Lower lobe of right lung (tissue), 2 donors: ENCODE results near the gene STRIP2. TPM values are rescaled to one million over a fixed set of nuclear protein-coding genes. Genes with fewer than 3 reads are reported as not detected.
A peak's percentile ranks its signal among the peaks of the same experiment; 100 is the strongest.

ENCODE experiments used
- ATAC-seq, 2 donors: fragments of 200-7000 bp; cut with Tn5 transposase; one replicate each; pipeline ENCODE4 v1.9.1; 2020 to 2022; ENCODE audit warnings: mild to moderate bottlenecking in 2 of 2, moderate library complexity in 2 of 2
- DNase-seq: peaks from one replicate; pipeline ENCODE4 v3.0.0-alpha.2; 2020
- H3K27ac ChIP-seq: fragments of 200-600 bp; one replicate; pipeline ENCODE4 v1.8.0; 2022
- H3K27me3 ChIP-seq: fragments of 200-600 bp; one replicate; pipeline ENCODE4 v1.8.0; 2022; ENCODE audit warnings: low read depth
- H3K36me3 ChIP-seq: fragments of 200-600 bp; one replicate; pipeline ENCODE4 v1.8.0; 2022; ENCODE audit warnings: mild to moderate bottlenecking
- H3K4me1 ChIP-seq: fragments of 200-600 bp; one replicate; pipeline ENCODE4 v1.8.0; 2022
- H3K4me3 ChIP-seq: fragments of 200-600 bp; one replicate; pipeline ENCODE4 v1.8.0; 2022; ENCODE audit warnings: mild to moderate bottlenecking
- H3K9me3 ChIP-seq: fragments of 200-600 bp; one replicate; pipeline ENCODE4 v1.8.0; 2022
- intact Hi-C: fragments of 100-400 bp; cut with DNase I; formaldehyde crosslinking; loops from one replicate; pipeline ENCODE4 v1.11.0; 2022
- long read RNA-seq: library from polyadenylated mRNA; unstranded; transcript quantifications from one replicate; pipeline ENCODE4 v2.0.0, GENCODE V29; 2021
- total RNA-seq: library from RNA; stranded (reverse); fragmentation: NEBNext Ultra II Directional; extraction: Animal tissue kit (Norgen Biotek cat#: 25700); gene quantifications from one replicate; pipeline ENCODE4 v1.2.1, GENCODE V29; 2021
- TF ChIP-seq, protein P1 (sequence below): fragments of 200-600 bp; IDR thresholded peaks from one replicate; pipeline ENCODE4 v1.8.0; 2022; ENCODE audit warnings: antibody characterized with exemption, mild to moderate bottlenecking
- donor health status: DM: no; HTN: yes; CAD: no; lungs with severe emphysema.

STRIP2 gene, protein sequence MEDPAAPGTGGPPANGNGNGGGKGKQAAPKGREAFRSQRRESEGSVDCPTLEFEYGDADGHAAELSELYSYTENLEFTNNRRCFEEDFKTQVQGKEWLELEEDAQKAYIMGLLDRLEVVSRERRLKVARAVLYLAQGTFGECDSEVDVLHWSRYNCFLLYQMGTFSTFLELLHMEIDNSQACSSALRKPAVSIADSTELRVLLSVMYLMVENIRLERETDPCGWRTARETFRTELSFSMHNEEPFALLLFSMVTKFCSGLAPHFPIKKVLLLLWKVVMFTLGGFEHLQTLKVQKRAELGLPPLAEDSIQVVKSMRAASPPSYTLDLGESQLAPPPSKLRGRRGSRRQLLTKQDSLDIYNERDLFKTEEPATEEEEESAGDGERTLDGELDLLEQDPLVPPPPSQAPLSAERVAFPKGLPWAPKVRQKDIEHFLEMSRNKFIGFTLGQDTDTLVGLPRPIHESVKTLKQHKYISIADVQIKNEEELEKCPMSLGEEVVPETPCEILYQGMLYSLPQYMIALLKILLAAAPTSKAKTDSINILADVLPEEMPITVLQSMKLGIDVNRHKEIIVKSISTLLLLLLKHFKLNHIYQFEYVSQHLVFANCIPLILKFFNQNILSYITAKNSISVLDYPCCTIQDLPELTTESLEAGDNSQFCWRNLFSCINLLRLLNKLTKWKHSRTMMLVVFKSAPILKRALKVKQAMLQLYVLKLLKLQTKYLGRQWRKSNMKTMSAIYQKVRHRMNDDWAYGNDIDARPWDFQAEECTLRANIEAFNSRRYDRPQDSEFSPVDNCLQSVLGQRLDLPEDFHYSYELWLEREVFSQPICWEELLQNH
- 1.3 TPM for total RNA-seq
- long read RNA-seq, partial matches to known transcripts = 0 of 1 reads
- long read RNA-seq, other reads (novel, unspliced or antisense) = 0 of 1 reads

DNA sequence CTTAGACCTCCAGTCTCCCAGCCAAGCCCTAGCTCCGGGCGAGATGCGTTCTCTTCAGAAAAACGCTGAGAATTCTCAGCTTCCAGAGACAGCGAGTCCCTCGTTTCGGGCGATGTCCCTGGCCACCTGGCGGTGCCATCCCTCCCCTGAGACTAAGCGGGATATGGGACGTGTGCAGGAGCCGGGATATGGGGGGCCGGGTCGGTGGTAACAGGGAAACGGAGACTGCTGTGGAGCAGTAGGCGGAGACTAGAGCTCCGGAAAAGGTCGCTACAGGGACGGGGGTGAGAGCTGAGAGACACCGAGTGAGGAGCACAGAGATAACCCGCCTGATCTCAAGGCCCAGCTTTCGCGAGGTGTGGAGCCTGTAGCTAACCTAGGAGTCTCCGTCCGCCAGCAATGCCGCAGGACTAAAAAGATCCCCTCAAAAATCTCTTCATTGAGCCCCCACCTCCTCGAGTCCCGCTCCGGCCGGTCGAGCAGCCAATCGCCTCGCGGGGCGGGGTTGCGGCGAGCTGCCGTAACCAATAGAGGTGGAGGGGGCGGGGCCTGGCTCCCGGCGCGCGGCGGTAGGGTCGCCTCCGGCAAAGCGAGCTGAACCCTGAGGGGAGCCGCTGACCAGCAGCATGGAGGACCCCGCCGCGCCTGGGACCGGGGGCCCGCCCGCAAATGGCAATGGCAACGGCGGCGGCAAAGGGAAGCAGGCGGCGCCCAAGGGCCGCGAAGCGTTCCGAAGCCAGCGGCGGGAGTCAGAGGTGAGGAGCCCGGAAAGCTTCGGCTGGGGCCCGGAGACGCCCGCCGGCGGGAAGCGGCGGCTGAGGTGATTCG is at the start of gene STRIP2:
STRIP2 (plus strand) TSS at position 586 of the 828 bp plus-strand sequence; CDS start at position 627, 41 bp downstream.
- peak; percentile 98 for ATAC-seq
- peaks cover 10% of the 10 kb centered on the region for H3K27me3 ChIP-seq
- TF ChIP-seq, protein P1, sequence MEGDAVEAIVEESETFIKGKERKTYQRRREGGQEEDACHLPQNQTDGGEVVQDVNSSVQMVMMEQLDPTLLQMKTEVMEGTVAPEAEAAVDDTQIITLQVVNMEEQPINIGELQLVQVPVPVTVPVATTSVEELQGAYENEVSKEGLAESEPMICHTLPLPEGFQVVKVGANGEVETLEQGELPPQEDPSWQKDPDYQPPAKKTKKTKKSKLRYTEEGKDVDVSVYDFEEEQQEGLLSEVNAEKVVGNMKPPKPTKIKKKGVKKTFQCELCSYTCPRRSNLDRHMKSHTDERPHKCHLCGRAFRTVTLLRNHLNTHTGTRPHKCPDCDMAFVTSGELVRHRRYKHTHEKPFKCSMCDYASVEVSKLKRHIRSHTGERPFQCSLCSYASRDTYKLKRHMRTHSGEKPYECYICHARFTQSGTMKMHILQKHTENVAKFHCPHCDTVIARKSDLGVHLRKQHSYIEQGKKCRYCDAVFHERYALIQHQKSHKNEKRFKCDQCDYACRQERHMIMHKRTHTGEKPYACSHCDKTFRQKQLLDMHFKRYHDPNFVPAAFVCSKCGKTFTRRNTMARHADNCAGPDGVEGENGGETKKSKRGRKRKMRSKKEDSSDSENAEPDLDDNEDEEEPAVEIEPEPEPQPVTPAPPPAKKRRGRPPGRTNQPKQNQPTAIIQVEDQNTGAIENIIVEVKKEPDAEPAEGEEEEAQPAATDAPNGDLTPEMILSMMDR = no peak
- no peaks in the 10 kb centered on the region for H3K36me3 ChIP-seq
- H3K9me3 ChIP-seq = no peaks in the 10 kb centered on the region
- intact Hi-C loops = no loop called here
- H3K4me3 ChIP-seq = peak within 1 kb of the TSS; percentile 82
- H3K27ac ChIP-seq = peak within 1 kb of the TSS; percentile 65
- peaks cover 17% of the 10 kb centered on the region for H3K4me1 ChIP-seq
- DNase-seq = peak; percentile 94

DNA sequence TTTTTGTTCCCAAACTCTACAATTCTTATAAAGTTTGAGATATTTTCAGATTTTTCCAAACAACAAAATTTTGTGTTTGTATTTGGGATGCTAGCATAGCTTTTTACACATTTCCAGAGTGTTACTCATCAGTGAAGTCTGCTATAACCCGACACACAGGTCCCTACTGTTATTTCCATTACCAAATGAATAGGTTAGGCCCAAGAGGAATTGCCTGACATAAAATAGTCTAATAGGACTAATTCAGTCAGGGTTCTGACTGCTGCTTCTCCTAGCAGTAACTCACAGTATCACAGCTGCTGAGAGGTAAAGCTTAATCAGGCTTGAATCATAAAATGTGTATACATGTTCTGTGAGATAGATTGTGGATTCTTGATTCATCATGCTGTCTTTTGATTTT is 49.1 kb upstream of the STRIP2 start:
- peaks cover 16% of the 10 kb centered on the region for H3K36me3 ChIP-seq
- ATAC-seq = no peak
- TF ChIP-seq, protein P1 = no peak

DNA sequence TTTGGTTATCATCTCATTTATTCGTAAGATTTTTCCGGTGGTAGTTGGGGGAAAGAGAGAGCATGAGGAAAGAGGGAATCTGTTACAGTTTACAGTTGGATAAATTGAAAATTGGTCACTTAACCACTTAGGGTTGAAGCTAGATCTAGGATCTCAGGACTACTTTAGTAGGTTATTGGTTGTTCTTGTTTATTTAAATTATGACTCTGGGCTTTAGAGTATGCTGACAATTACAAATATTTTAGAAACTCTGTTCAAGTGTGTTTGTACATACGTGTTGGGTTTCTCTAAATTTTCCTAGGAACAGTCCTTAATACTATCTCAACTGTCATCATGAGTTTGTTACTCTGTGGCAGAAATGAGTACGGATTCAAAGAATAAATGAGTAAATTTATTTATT is 48.6 kb upstream of the STRIP2 start:
- Histone ChIP-seq H3K36me3 (peaks cover 21% of the 10 kb centered on the region), H3K4me3 (no peak overlapping the region), H3K9me3 (no peaks in the 10 kb centered on the region), H3K27me3 (no peaks in the 10 kb centered on the region), H3K27ac (no peak overlapping the region), H3K4me1 (no peaks in the 10 kb centered on the region)
- TF ChIP-seq, protein P1 = no peak
- intact Hi-C loops = no loop called here
- no peak for DNase-seq
- ATAC-seq = peak in 1 of 2 donors; percentile 55

More for the DNA sequence above, 49.1 kb upstream of the STRIP2 start:
- Histone ChIP-seq H3K9me3 (no peaks in the 10 kb centered on the region), H3K27ac (no peak overlapping the region), H3K4me3 (no peak overlapping the region), H3K4me1 (no peaks in the 10 kb centered on the region), H3K27me3 (no peaks in the 10 kb centered on the region)
- no peak for DNase-seq
- intact Hi-C loops = no loop called here

DNA sequence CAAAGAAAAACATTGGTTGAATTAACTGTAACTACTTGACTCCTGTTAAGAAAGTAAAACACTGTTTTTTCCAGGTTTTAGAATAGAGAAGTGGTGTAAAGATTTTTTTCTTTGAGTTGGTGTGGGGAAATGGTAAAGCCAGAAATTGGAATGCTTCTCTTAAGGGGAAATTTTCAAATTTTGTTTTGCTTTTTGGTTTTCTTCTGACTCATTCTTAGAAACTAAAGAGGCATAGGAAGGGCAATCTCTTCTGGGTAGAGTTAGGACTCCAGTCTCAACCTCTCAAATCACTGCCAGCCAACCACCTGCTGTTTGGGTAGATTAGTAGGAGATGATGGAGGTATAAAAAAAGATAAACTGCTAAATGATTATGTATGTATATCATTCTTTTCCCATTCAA is 47.7 kb upstream of the STRIP2 start:
- ATAC-seq (no peak), DNase-seq (no peak)
- no peaks in the 10 kb centered on the region for H3K4me1 ChIP-seq
- intact Hi-C loops = no loop called here
- H3K36me3 ChIP-seq = peaks cover 16% of the 10 kb centered on the region
- H3K27me3 ChIP-seq = no peaks in the 10 kb centered on the region
- TF ChIP-seq, protein P1 = no peak
- no peak overlapping the region for H3K27ac ChIP-seq
- no peaks in the 10 kb centered on the region for H3K9me3 ChIP-seq
- H3K4me3 ChIP-seq = no peak overlapping the region

DNA sequence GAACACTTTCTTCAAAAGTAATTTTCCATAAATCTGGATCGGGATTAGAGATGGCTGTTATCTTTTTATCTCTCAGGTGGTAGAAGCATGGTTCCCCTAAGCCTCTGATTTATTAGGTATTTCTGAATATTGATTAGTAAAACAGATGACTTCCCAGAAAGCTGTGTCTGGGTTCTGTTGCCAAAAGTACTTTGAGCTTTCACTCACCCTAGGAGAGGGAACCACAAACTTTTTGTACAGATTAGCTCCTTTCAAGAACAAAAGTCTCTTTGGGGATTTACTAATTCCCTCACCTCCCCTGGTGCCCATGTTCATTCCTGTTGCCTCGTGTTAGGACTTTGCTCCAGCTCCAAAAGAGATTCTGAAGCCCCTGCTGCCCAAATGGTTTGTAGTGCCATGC is 46.7 kb upstream of the STRIP2 start:
- no peaks in the 10 kb centered on the region for H3K9me3 ChIP-seq
- H3K4me3 ChIP-seq = no peak overlapping the region
- DNase-seq (no peak), ATAC-seq (no peak)
- TF ChIP-seq, protein P1 = no peak
- H3K36me3 ChIP-seq = peaks cover 23% of the 10 kb centered on the region
- no peaks in the 10 kb centered on the region for H3K4me1 ChIP-seq
- H3K27ac ChIP-seq = no peak overlapping the region
- intact Hi-C loops = no loop called here
- no peaks in the 10 kb centered on the region for H3K27me3 ChIP-seq
